GM21423 (cell line): ENCODE data around the gene MTURN.

ENCODE experiments used
- ATAC-seq: cut with Tn5 transposase; IDR thresholded peaks from one replicate; pipeline ENCODE4 v1.9.1; 2021; ENCODE audit warnings: mild to moderate bottlenecking, moderate library complexity; ENCODE audit not compliant: unreplicated experiment

The MTURN gene

DNA sequence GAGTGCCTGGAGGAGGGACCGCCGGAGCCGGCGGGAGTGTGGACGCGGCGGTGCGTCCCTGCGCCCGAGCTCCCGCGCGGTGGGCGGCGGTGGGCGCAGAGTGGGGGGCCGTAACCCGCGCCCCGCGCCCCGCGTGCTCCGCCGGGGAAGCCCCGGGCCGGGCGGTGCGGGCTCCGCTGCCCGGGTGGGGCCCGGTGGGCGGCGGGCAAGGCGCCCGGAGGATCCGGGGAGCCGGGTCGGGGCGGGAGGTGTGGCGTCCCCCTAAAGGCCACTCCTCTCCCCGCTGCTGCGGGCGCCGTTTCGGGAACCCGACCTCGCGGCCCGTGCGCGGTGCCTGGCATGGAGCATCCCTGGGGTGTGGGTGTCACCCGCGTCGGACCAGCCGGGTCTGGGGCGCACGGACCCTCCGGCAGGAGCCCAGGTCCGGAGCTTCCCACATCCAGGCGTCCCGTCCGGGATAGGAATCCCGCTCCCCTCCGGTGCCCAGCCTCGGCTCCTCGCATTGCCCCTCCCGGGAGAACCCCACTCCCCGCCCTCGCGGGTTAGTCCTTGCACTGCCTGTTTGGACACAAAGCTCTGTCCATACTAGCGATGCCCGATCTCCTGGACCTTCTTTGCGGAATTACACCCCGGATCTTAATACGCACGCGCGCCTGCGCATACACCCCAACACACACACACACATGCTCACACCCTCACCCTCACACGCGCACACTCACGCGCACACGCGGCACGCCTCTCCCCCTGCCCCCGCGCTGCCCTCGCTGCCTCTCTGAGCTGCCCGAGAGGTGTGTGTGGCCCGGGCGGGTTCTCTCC, 723 bp downstream of the MTURN start:
- ATAC-seq, result peak; percentile 23

DNA sequence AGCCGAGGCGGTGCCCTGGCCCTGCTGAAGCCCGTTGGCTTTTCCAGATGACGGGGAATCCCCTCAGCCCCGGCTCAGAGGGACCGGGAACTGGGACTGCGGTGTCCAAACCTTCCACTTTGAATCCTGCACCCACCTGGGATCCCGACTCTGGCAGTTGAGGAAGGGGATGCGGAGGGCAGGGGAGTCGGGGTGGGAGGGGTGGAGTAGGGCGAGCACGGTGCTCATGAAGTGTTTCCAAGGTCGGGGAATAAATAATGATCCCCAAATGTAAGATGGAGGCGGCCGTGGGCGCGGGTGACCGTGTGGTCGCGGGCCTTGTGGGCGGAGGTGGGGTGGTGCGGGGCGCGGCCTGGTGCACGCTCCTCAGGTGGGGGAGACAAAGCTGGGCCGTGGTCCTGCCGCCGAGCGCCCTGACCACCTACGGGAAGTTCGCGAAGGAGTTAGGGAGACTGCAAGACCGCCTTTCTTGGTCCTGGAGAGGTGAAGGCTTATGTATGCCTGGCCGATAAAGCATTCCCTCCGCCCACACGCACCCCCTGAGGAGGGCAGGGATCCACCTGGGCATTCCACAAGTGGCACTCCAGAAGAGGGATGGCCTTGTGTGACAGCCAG, 1.4 kb downstream of the MTURN start:
- no peak for ATAC-seq

DNA sequence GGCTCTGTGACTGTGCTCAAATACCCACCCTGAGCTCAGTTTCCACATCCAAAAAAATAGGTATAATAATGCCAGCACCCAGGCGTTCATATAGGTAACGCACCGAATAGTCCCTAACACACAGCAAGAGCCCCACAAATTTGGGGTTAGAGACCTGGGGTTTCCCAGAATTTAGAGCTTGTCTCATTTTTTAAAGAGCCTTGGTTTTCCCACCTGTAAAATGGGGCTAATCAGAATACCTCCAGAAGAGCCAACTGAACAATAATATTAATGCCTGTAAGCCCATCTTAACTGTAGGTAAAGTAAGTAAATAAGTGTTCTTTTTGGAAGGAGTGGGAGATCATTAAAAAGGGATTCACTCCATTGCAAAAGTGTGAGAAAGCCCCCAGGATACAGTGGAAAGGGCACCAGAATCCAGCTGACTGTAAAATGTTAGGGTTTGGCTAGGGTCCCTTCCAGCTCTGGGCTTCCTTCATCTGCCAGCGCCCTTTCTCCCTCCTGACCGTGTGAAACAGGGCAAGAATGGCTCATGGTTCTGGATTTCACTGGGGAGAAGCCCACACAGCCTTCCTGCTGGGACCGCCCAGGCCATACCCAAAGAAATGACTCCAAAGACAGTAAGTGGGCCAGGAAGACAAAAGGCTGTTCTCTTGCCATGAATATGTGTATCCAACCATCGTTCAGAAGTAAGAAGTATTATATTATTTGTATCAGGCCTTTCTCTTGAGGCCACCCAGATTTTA, 2.1 kb downstream of the MTURN start:
- ATAC-seq, result no peak

DNA sequence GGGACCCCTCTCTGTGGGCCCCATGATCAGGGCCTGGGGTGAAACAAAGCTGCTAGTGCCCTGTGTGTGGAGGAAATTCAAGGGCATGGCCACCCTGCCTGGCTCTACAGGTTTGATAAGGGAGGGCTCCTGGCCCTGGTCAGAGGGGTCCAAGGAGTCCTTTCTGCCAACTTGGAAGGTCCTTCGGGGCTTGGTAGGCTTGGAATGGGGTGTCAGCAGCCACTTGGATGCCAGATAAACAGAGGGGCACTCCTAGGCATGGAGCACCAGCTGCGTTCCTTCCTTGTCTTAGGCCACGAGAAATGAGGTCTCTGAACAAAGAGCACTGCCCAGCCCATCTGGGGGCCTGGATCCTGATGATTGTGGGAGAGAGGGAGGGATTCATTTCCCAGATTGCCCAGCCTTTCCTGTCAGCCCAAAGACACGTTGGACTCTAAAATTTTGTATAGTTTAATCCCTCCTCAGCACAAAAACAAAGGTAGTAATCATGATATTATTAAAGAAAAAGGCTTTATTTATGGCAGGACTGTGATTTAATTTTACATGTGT, 5.1 kb downstream of the MTURN start:
- ATAC-seq, result no peak

DNA sequence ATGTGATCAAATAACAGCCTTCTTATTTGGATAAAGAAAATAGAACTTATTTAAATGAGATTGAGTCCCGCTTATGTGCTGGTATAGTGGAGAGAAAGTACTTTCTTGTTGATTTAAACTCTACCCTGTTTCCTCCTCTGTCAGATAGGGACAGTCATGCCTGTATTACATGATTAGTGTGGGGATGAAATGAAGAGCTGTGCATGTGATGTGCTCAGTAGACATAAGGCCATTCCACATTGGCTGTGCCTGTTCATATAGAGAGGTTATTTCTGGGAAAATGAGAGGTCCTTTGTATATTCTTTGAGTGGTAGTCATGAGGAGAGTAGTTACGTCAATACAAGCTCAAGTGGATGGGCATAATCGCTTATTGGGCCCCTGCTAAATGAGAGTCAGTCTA, 5.7 kb downstream of the MTURN start:
- ATAC-seq, result no peak

DNA sequence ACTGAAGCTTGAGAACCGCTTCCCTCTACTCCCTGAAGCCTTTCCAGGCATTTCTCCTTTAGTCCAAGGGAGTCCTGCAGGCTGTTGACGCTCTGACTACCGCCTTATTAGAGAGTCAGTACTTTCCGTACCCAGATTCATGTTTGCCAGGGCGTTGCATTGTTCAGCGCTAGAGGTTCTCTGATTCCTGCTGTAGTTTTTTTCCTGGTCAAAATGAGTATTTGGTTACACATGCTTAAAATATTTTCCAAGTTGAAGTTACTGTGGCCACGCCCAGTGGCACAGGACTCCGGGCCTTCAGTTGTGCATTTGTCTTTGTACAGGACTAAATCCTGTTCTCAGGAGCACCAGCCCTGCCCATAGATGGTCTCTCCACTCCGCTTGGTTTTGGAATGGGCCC, 7.9 kb downstream of the MTURN start:
- no peak for ATAC-seq

DNA sequence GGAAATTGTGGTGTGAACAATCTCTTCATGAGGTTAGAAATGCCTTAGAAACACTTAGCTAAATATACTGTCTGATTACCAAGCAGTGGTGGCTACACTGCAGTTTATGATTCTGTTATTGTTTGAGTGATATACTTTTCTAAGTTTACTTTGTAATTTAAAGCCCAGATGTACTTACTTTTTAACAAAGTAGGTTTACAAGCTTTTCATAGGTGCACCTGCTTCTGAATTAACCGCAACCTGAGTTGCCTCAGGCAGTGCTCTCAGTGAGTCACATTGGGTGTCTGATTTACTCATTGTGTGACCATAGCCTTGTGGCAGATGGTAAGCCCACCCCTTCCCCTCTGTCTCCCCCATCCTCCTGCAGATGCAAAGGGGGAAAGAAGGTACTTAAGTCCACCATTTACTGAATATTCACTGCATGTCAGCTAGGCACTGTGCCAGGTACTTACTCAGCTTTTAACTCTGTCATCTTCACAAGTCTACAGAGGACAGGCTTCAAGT, 9.0 kb downstream of the MTURN start:
- ATAC-seq, result no peak

DNA sequence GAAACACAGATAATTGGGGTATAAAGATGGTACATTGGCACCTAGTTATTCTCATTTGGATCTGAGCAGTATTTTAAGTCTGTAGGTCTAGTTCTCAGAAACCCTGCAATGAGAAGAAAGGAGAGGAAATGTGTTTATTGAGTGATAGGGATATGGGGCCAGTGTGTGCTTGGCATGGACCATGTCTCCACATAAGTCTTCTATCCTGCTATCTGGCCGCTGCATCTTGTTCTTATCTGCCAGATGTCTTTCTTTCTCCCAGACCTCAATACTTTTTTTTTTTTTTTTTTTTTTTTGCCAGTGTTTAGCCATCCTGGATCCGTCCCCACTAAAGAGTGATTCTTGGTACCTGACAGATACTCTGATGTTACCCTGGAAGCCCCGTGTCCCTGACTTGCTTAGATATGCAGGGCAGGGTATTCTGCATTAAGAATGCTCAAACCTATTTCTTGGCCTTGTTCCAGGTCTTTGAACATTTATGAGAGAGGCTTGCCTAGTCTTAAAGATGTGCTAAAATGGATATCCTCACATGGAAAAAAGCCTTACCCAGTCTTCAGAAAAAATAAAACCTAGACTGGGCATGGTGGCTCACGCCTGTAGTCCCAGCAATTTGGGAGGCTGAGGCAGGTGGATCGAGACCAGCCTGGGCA, 10.0 kb downstream of the MTURN start:
- no peak for ATAC-seq

DNA sequence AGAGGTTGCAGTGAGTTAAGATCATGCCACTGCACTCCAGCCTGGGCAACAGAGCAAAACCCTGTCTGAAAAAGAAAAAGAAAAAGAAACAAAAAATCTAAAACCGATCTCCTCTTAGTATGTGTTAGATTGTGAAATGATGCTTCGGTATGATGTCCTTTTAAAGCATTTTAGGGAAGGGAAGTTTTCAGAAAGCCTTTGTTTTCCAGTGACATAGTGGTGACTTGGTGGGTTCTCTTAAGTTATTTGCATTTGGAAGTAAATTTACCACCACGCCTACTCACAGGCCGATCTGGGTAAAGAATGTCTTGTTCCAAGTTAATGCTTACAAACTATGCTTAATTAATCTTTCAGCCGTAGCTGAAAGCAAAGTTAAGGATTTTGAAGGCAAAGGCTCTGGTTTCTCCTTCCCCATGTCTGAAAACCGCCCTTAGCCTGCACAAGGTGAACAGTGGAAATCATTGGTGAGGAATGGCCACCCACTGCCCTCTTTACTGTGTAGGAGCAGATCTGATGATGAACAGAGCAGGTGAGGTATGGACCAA, 10.7 kb downstream of the MTURN start:
- ATAC-seq, result no peak

DNA sequence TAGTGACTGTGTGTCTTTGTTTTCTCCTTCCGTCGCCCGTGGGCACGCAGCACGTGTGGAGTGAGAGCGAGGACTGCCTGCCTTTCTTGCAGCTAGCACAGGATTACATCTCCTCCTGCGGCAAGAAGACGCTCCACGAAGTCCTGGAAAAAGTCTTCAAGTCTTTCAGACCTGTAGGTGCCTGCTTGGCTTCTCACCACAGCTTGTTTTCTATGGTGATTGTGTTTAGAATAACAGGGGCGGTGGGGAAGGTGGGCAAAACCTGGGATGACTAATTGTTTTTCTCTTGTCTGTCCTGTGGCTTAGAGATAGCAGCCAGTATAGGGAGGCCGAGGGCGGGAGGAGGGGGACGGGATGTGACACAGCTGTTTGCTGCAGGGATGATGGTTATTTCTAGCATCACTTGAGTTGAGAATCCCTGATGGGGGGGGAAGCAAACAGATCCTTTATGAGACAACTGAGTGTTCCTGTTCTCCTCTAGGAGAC, 11.4 kb downstream of the MTURN start:
- no peak for ATAC-seq

DNA sequence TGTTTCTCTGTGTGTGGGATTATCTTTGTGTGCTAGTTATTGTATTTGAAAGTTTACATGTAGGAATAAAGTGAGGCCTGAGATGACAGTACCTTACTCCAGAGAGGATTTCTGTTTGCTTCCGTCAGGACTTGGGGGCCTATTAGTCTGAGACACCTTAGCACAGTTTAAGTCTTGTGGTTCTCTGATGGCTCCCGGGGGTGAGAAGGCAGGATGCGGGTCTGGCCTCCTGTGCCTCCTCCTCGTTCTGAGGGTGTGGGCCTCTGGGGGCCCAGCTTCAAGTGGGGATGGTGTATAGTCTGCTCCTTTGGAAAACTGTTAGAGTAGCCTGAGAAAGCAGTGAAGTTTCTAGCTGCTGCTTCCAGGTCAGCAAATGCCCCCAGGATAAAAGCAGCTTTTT, 12.4 kb downstream of the MTURN start:
- no peak for ATAC-seq

DNA sequence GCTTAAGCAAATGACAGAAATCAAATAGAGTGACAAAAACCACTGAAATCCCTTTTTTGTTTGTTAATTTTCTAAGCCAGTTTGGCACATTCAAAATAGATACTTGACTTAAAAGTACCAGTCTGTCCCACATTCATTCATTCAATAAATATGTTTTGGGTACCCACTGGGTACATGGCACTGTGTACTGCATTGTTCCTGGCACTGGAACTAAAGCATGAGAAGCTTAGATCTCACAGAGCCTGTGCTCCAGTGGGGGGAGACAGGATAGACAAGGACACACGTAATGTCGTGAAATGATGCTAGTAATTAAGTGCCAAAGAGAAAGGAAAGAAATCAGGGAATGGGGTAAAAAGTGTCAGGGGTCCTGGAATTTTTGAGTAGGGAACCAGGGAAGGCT, 13.0 kb downstream of the MTURN start:
- no peak for ATAC-seq

DNA sequence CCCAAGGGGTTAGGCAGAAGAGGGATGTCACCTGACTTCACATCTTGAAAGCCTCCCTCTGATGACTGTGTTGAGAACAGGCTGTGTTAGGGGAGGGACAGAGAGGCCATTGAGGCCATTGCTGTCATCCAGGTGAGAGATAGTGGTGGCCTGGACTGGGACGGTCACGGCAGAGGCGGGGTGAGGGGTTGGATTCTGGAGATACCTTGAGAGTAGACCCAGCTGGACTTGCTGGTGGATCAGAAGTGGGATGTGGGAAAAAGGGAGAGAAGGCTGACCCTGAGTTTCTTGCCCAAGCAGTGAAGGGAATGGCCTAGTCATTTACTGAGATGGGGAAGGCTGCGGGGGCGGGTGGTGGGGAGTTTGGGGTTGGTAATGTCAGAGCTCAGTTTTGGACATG, 13.6 kb downstream of the MTURN start:
- no peak for ATAC-seq

DNA sequence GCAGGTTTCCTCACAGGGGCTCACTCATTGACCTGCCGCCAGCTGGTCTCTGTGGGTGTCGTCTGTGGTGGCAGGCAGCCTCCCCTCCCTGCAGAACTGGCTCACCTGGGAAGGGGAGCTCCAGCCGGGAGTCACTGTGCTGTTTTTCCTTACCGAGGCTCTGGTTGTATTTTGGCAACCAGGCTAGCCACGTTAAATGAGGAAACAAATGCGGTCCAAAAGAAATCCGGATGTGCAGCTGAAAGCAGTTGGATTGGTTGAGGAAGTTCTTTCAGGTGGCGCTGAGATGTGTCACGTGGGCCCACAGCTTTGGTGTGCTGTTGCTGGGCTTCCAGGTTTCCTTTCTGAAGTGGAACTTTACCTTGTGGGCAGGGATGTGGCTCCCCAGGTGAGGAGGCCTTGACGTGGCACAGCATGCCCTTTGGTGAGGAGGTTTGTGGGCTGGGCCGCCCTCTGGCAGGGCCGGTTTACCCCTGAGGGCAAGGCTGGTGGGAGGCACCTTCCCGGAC, 14.2 kb downstream of the MTURN start:
- peak; percentile 81 for ATAC-seq

DNA sequence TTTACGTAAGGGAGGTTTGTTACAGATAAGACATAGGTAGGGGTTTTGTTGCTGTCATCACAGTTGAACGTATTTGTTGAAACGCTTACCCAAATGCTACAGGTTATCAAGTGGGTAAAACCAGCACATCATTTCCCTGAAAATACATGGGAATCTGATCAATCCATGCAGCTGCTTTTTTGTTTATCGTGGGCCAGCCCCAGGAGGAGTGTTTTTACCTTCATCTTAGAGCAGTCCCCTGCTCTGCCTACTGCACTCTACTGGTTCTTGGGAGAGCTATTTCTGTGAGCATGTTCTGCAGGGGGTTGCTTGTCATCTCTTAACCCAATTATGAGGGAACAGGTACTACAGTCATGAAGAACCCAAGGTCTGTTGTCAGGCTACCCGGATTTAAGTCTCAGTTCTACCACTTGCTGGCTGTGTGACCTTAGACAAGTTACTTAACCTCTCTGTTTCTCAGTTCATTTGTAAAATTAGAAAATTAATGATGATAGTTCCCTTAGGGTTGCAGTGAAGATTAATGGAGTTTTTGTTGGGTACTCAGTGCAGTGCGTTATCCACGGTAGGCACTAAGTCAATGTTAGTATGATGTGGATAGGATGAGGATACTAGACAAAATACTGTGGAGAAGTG, 15.0 kb downstream of the MTURN start:
- ATAC-seq, result no peak

DNA sequence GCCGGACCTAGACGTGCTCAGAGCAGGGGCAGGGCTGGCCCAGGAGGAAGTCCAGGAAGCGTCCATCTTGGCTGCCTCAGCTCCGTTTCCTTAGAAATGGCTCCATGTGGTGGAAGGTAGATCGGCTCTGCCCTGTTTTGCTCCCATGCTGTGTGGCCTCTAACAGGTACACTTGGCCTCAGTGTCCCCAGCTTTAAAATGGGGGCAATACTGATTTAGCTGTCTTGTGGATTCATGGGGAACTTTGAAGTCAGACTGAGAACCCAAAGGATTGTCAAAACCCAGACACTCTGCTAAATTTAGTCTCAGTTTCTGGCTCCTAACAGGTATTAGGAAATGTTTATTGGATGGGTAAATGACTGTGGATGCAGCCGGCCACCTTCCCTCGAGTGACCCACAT, 15.9 kb downstream of the MTURN start:
- ATAC-seq, result no peak

DNA sequence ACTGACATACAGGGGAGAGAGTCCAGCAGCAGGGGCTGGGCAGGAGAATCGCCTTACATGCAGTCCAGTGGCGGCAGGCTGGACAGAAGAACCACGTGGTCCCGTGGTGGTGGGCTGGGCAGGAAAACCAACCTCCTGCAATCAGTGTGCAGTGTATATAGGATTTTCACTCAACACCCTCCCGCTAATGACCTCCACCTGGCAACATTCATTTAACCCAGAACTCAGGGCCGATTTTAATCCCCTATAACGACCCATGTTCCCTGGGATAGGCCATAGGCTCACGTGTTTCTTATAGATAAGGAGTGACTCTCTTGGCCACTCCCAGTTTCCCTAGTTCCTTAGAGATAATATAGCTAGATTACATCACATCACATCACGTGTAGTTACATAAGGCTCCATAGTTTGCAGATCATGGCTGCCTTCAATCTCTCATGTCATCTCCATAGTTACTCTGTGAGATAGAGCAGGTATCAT, 19.4 kb downstream of the MTURN start:
- no peak for ATAC-seq

DNA sequence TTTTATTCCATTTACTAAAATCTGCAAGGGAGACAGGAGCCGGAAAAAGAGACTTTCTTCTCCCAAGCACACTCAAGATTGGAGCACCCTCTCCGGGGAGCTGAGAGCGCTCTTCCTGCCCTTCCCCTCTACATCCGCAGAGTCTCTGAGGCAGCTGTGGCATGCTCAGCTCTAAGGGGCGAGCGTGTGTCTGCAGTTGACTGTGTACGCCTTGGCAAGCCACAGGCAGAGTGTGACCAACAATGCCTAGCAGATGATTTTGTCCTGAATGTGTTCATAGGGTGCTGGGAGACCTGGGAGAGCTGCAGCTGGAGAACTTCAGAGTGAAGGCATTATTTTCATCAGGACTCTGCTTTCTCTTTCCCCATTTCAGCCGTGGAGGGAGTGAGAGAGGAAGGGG, 20.7 kb downstream of the MTURN start:
- ATAC-seq, result no peak

DNA sequence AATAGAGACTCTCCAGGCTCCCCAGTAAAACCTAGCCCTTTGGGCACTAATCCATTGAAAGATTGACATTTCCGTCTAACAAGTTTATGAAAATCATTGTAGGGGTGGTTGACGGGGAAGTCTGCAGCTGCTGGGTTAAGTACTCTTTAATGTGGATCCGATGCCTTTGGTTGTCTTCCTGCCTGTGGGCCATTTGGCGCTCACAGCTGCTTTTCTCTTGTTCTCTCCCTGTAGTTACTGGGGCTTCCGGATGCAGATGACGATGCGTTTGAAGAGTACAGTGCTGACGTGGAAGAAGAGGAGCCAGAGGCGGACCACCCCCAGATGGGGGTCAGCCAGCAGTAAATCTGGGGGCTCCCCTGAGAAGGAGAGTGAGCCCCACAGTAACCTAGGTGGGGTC, 22.4 kb downstream of the MTURN start:
- ATAC-seq, result no peak

DNA sequence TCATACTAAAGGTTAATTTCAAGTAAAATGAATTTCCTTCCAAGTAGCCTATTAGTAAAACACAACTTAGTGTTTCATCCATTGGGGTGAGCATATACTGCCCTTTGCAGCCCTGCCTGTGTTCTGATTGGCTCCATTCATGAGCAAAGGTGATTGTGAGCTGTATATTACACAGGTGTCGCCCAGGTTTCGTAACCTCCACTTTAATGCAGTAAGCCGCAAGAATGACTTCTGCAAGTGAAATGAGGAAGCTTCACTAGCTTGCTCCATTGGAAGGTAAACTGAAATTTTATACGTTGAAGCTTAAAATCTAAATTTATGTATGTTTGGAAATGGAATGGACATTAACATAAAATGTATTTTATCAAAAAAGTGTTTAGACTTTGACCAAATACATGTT, 24.4 kb downstream of the MTURN start:
- ATAC-seq, result no peak
